Rectal smooth muscle tissue (tissue), 1 donor: ENCODE results near the gene PTRH2.

Experiments
- H3K27ac ChIP-seq: one replicate; pipeline ENCODE4 v1.7.0; 2013; ENCODE audit warnings: low read depth, low read length, inconsistent platforms
- H3K27me3 ChIP-seq: one replicate; pipeline ENCODE4 v1.7.0; 2013; ENCODE audit warnings: low read length; ENCODE audit not compliant: control insufficient read depth, insufficient read depth
- H3K36me3 ChIP-seq: one replicate; pipeline ENCODE4 v1.7.0; 2013; ENCODE audit warnings: low read length; ENCODE audit not compliant: control insufficient read depth, insufficient read depth
- H3K4me1 ChIP-seq: one replicate; pipeline ENCODE4 v1.7.0; 2013; ENCODE audit warnings: low read length; ENCODE audit not compliant: control insufficient read depth, insufficient read depth
- H3K4me3 ChIP-seq: one replicate; pipeline ENCODE4 v1.7.0; 2013; ENCODE audit warnings: low read length
- H3K9ac ChIP-seq: one replicate; pipeline ENCODE4 v1.7.0; 2013; ENCODE audit warnings: low read length

Gene PTRH2

GRCh38 chr17:59650642-59651041 lies 56.6 kb downstream of the PTRH2 start:
- peaks cover 31% of the 10 kb centered on the region for H3K36me3 ChIP-seq
- no peaks in the 10 kb centered on the region for H3K27me3 ChIP-seq
- no peak overlapping the region for H3K27ac ChIP-seq
- no peak overlapping the region for H3K4me3 ChIP-seq
- no peak overlapping the region for H3K9ac ChIP-seq
- H3K4me1 ChIP-seq, result no peaks in the 10 kb centered on the region

- H3K36me3 ChIP-seq, result peaks cover 24% of the 10 kb centered on the region
- H3K9ac ChIP-seq, result no peak overlapping the region
- H3K4me3 ChIP-seq, result no peak overlapping the region
- H3K27ac ChIP-seq, result no peak overlapping the region
- H3K27me3 ChIP-seq, result no peaks in the 10 kb centered on the region
- H3K4me1 ChIP-seq, result no peaks in the 10 kb centered on the region
These were observed 57.3 kb downstream of the PTRH2 start for GRCh38 chr17:59649886-59650285.
